GM23248 (cell line): ENCODE results near the gene USP32.

Source experiments
- EZH2 ChIP-seq: fragments of 200-600 bp; sonication (generic); IDR thresholded peaks from 2 replicates; pipeline ENCODE4 v1.6.1; 2018; ENCODE audit warnings: antibody characterized with exemption, mild to moderate bottlenecking; ENCODE audit not compliant: insufficient read depth, poor library complexity, severe bottlenecking
- EZH2phosphoT487 ChIP-seq: fragments of 200-600 bp; sonication (generic); IDR thresholded peaks from 2 replicates; pipeline ENCODE4 v1.6.1; 2018; ENCODE audit warnings: antibody characterized with exemption, moderate library complexity, mild to moderate bottlenecking, low read depth; ENCODE audit not compliant: insufficient read depth

DNA sequence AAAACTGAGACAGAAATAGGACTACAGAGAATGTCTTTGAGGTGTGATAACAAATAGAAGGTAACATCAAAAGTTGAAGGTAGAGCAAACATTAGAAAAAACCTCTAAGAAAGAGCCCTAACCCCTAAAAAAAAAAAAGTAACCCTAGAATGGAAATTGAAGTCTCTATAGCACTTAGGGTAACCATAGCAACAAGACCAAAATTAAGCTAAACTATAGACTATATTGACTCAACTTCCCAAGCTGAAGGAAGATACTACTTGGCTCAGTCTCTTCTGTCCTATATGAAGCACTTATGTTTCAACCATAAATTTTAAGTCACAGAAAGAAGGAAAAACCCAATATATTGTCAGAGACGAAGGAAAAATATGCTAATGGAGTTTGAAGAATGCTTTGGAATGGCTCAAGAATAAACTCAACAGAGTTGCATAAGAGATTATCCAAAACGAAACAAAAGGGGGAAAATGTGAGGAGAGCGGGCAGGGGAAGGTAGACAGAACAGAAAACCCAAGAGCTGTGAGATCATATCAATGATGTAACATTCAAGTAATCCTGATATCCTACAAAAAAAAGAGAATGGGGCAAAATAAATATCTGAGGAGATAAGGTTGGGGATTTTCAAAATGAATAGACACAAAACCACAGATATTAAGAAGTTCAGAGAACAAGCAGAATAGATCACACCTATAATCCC, 88.4 kb downstream of the USP32 start:
- no peak for TF ChIP-seq EZH2
- TF ChIP-seq EZH2phosphoT487 = no peak
